MM.1S (cell line): Measurements from ENCODE around the gene MYLK3.

ENCODE experiments used
- DNase-seq: peaks from one replicate; pipeline ENCODE4 v3.0.0-alpha.2; 2015
- H2AFZ ChIP-seq: fragments of 300-600 bp; sonication (generic); 2 replicates; pipeline ENCODE4 v1.6.0; 2016; ENCODE audit warnings: antibody characterized with exemption, low read length
- H3F3A ChIP-seq: fragments of 300-600 bp; sonication (generic); 2 replicates; pipeline ENCODE4 v1.6.1; 2016; ENCODE audit warnings: mild to moderate bottlenecking, antibody characterized with exemption, low read length, moderate library complexity, mixed read lengths; ENCODE audit not compliant: insufficient read depth
- H3K27ac ChIP-seq: fragments of 300-600 bp; sonication (generic); 2 replicates; pipeline ENCODE4 v1.5.1; 2016; ENCODE audit warnings: mild to moderate bottlenecking, low read length
- H3K27me3 ChIP-seq: fragments of 300-600 bp; sonication (generic); replicated peaks from 2 replicates; pipeline ENCODE4 v1.6.0; 2016; ENCODE audit warnings: low read length; ENCODE audit not compliant: insufficient read depth
- H3K36me3 ChIP-seq: fragments of 300-600 bp; sonication (generic); replicated peaks from 2 replicates; pipeline ENCODE4 v1.6.1; 2016; ENCODE audit warnings: mild to moderate bottlenecking, low read length, mixed read lengths; ENCODE audit not compliant: insufficient read depth
- H3K4me1 ChIP-seq: fragments of 300-600 bp; sonication (generic); 2 replicates; pipeline ENCODE4 v1.6.1; 2016; ENCODE audit warnings: low read length, mixed read lengths
- H3K4me2 ChIP-seq: fragments of 300-600 bp; sonication (generic); 2 replicates; pipeline ENCODE4 v1.6.0; 2016; ENCODE audit warnings: low read depth, low read length
- H3K4me3 ChIP-seq: fragments of 300-600 bp; sonication (generic); 2 replicates; pipeline ENCODE4 v1.5.1; 2016; ENCODE audit warnings: low read length, mixed read lengths
- H3K79me2 ChIP-seq: fragments of 300-600 bp; sonication (generic); 2 replicates; pipeline ENCODE4 v1.6.1; 2016; ENCODE audit warnings: mixed run types, low read length, mixed read lengths
- H3K9ac ChIP-seq: fragments of 300-600 bp; sonication (generic); 2 replicates; pipeline ENCODE4 v1.6.1; 2016; ENCODE audit warnings: low read length, mixed read lengths
- H3K9me2 ChIP-seq: fragments of 300-600 bp; sonication (generic); replicated peaks from 2 replicates; pipeline ENCODE4 v1.6.1; 2016; ENCODE audit warnings: mild to moderate bottlenecking, low read length, mixed read lengths; ENCODE audit not compliant: insufficient read depth
- H3K9me3 ChIP-seq: fragments of 300-600 bp; sonication (generic); replicated peaks from 2 replicates; pipeline ENCODE4 v1.6.1; 2016; ENCODE audit warnings: mild to moderate bottlenecking, low read length, mixed read lengths; ENCODE audit not compliant: insufficient read depth
- H4K20me1 ChIP-seq: fragments of 300-600 bp; sonication (generic); 2 replicates; pipeline ENCODE4 v1.6.1; 2016; ENCODE audit warnings: mild to moderate bottlenecking, low read length, moderate library complexity, mixed read lengths; ENCODE audit not compliant: insufficient read depth
- CTCF ChIP-seq: fragments of 300-600 bp; sonication (generic); IDR thresholded peaks from 2 replicates; pipeline ENCODE4 v1.5.1; 2016; ENCODE audit warnings: antibody characterized with exemption, low read length, mixed read lengths
- EZH2 ChIP-seq: fragments of 300-600 bp; sonication (generic); optimal IDR thresholded peaks from 2 replicates; pipeline ENCODE3; 2017; ENCODE audit warnings: low read depth, mild to moderate bottlenecking, antibody characterized with exemption, low read length, mixed read lengths
- EZH2phosphoT487 ChIP-seq: fragments of 300-600 bp; sonication (generic); IDR thresholded peaks from 2 replicates; pipeline ENCODE4 v1.6.1; 2018; ENCODE audit warnings: antibody characterized with exemption, low read length

MYLK3 gene

GRCh38 chr16:46689365-46690280, 58.5 kb downstream of the MYLK3 start, which contains the start of gene ORC6:
Gene ORC6 (plus strand): TSS chr16:46689659. CDS start chr16:46689706, 47 bp downstream.
- Histone ChIP-seq H3K9me2 (no peaks in the 10 kb centered on the region), H3F3A (peaks cover 21% of the 10 kb centered on the region), H3K4me1 (peaks cover 25% of the 10 kb centered on the region), H2AFZ (peak within 1 kb of the TSS; percentile 88), H3K79me2 (peaks cover 70% of the 10 kb centered on the region), H4K20me1 (peaks cover 21% of the 10 kb centered on the region), H3K4me2 (peak within 1 kb of the TSS; percentile 86), H3K36me3 (peaks cover 3% of the 10 kb centered on the region; the same call in 1 of the 2 replicates), H3K27ac (peak within 1 kb of the TSS; percentile 77), H3K27me3 (no peaks in the 10 kb centered on the region), H3K4me3 (peak within 1 kb of the TSS; percentile 88), H3K9ac (peak within 1 kb of the TSS; percentile 81), H3K9me3 (no peaks in the 10 kb centered on the region)
- TF ChIP-seq CTCF (peak; percentile 58), EZH2phosphoT487 (no peak)
- peak; percentile 98 for DNase-seq

GRCh38 chr16:46688654-46689364, 59.3 kb downstream of the MYLK3 start, which contains the start of gene VPS35:
Gene VPS35 (minus strand): TSS chr16:46689178. CDS start chr16:46689133, 45 bp downstream.
- TF ChIP-seq EZH2 (no peak), EZH2phosphoT487 (no peak), CTCF (no peak; the same call in none of the 2 replicates)
- peaks cover 21% of the 10 kb centered on the region for H4K20me1 ChIP-seq
- peaks cover 79% of the 10 kb centered on the region for H3K79me2 ChIP-seq
- H3K27me3 ChIP-seq: no peaks in the 10 kb centered on the region
- peaks cover 25% of the 10 kb centered on the region for H3K4me1 ChIP-seq
- H3K4me2 ChIP-seq: peak within 1 kb of the TSS; percentile 86
- DNase-seq: peak; percentile 99
- peak within 1 kb of the TSS; percentile 81 for H3K9ac ChIP-seq
- peak within 1 kb of the TSS; percentile 88 for H3K4me3 ChIP-seq
- H2AFZ ChIP-seq: peak within 1 kb of the TSS; percentile 88
- H3K9me2 ChIP-seq: no peaks in the 10 kb centered on the region
- no peaks in the 10 kb centered on the region for H3K9me3 ChIP-seq
- peaks cover 21% of the 10 kb centered on the region for H3F3A ChIP-seq
- H3K36me3 ChIP-seq: peaks cover 3% of the 10 kb centered on the region; the same call in 1 of the 2 replicates
- peak within 1 kb of the TSS; percentile 77 for H3K27ac ChIP-seq

GRCh38 chr16:46688101-46688653, 60.0 kb downstream of the MYLK3 start:
- H3K4me1 ChIP-seq: peaks cover 25% of the 10 kb centered on the region
- H3K4me2 ChIP-seq: peak overlapping the region; percentile 83
- peaks cover 21% of the 10 kb centered on the region for H3F3A ChIP-seq
- H3K9me2 ChIP-seq: no peaks in the 10 kb centered on the region
- peak overlapping the region; percentile 88 for H3K4me3 ChIP-seq
- H2AFZ ChIP-seq: peak overlapping the region; percentile 83
- no peaks in the 10 kb centered on the region for H3K27me3 ChIP-seq
- no peak for TF ChIP-seq EZH2phosphoT487
- no peak for TF ChIP-seq EZH2
- TF ChIP-seq CTCF: peak; percentile 56; the same call in 1 of the 2 replicates
- H3K79me2 ChIP-seq: peaks cover 85% of the 10 kb centered on the region
- peaks cover 21% of the 10 kb centered on the region for H4K20me1 ChIP-seq
- H3K36me3 ChIP-seq: peaks cover 3% of the 10 kb centered on the region; the same call in 1 of the 2 replicates
- no peaks in the 10 kb centered on the region for H3K9me3 ChIP-seq
- peak overlapping the region; percentile 81 for H3K9ac ChIP-seq
- DNase-seq: no peak
- H3K27ac ChIP-seq: peak overlapping the region; percentile 51; the same call in 1 of the 2 replicates
